WI38 (cell line): ENCODE measurements around the gene CLDN15.
A peak's percentile ranks its signal among the peaks of the same experiment; 100 is the strongest.
"Not testable (repeated sequence)": the region's sequence is repeated elsewhere in the genome, so short reads cannot be mapped to it uniquely, and the experiment has no call there.

Experiments
- H3K4me3 ChIP-seq: 2 replicates; pipeline ENCODE4 v1.5.1; 2011; ENCODE audit warnings: low read depth, mild to moderate bottlenecking, control low read depth, low read length
- TF ChIP-seq, protein P1 (sequence below): IDR thresholded peaks from 2 replicates; pipeline ENCODE4 v1.5.1; 2012; ENCODE audit warnings: low read depth, mild to moderate bottlenecking, control low read depth, low read length

CLDN15 gene

DNA sequence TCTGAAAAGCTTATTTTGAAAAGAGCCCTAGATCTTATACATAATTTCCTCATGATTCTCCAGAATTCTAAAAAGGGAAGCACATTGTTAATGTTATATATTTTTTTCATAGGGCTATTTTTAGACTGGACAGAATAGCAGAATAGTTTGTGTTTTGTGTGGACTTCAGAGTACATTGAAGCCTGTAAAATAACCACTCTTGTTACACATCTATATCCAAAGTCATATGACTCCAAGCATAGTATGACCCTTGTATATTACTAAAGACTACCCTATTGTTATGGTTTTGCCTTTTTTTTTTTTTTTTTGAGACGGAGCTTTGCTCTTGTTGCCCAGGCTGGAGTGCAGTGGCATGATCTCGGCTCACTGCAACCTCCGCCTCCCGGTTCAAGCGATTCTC, 33.4 kb upstream of the CLDN15 start:
- TF ChIP-seq, protein P1, sequence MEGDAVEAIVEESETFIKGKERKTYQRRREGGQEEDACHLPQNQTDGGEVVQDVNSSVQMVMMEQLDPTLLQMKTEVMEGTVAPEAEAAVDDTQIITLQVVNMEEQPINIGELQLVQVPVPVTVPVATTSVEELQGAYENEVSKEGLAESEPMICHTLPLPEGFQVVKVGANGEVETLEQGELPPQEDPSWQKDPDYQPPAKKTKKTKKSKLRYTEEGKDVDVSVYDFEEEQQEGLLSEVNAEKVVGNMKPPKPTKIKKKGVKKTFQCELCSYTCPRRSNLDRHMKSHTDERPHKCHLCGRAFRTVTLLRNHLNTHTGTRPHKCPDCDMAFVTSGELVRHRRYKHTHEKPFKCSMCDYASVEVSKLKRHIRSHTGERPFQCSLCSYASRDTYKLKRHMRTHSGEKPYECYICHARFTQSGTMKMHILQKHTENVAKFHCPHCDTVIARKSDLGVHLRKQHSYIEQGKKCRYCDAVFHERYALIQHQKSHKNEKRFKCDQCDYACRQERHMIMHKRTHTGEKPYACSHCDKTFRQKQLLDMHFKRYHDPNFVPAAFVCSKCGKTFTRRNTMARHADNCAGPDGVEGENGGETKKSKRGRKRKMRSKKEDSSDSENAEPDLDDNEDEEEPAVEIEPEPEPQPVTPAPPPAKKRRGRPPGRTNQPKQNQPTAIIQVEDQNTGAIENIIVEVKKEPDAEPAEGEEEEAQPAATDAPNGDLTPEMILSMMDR = no peak

GRCh38 chr7:101269664-101270063, 32.1 kb upstream of the CLDN15 start:
- no peak overlapping the region for H3K4me3 ChIP-seq
- TF ChIP-seq, protein P1 = no peak

More for the DNA sequence above, 33.4 kb upstream of the CLDN15 start:
- no peak overlapping the region for H3K4me3 ChIP-seq

- TF ChIP-seq, protein P1 = no peak
Observed at GRCh38 chr7:101265622-101266516, 28.3 kb upstream of the CLDN15 start.

DNA sequence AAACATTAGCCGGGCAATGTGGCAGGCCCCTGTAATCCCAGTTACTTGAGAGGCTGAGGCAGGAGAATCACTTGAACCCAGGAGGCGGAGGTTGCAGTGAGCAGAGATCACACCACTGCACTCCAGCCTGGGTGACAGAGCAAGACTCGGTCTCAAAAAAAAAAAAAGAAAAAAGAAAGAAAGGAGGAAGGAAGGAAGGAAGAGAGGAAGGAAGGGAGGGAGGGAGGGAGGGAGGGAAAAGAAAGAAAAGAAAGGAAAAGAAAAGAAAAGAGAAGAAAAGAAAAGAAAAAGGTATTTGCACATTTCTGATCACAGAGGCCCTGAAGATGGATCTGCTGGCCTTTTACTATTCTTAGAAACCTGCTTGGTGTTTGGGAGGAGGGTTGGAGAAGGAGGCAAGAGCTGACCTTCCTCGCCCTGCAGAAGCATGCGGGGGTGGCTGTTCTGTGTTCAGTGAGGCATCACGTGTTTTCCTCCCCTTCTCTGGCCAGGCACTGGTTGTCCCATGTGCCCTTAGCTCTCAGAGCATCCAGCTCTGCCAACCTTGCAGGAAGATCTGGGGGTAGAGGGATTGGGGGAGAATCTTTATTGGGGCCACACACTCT, 26.6 kb upstream of the CLDN15 start:
- H3K4me3 ChIP-seq = not testable (repeated sequence)

More at GRCh38 chr7:101265622-101266516, 28.3 kb upstream of the CLDN15 start:
- no peak overlapping the region for H3K4me3 ChIP-seq

- no peak overlapping the region for H3K4me3 ChIP-seq
- TF ChIP-seq, protein P1 = no peak
Observed at GRCh38 chr7:101258243-101258731, 20.7 kb upstream of the CLDN15 start.

DNA sequence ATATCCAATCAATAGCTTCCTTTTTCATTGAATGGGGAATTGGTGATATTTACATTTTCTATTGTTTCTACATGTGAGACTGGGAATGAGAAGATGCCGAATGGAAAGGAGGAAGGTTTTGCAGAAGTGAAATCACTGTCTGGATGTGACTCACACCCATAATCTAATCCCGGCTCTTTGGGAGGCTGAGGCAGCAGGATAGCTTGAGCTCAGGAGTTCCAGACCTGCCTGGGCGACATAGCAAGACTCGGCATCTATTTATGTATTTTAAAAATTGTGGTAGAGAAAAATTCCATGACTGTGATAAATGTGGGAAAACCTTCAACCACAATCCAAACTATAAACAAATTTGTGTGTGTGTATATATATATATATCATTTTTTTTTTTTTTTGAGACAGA, 18.2 kb upstream of the CLDN15 start:
- TF ChIP-seq, protein P1 = no peak
- H3K4me3 ChIP-seq = no peak overlapping the region

DNA sequence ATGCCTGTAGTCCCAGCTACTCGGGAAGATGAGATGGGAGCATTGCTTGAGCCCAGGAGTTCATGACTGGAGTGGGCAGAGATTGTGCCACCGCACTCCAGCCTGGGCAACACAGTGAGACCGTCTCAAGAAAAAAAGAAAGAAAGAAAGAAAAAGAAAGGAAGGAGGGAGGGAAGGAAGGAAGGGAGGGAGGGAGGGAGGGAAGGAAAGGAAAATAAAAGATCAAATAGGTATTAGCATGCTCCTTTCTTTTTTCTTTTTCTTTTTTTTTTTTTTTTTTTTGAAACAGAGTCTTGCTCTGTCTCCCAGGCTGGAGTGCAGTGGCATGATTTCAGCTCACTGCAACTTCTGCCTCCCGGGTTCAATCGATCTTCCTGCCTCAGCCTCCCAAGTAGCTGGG, 15.6 kb upstream of the CLDN15 start:
- not testable (repeated sequence) for H3K4me3 ChIP-seq

DNA sequence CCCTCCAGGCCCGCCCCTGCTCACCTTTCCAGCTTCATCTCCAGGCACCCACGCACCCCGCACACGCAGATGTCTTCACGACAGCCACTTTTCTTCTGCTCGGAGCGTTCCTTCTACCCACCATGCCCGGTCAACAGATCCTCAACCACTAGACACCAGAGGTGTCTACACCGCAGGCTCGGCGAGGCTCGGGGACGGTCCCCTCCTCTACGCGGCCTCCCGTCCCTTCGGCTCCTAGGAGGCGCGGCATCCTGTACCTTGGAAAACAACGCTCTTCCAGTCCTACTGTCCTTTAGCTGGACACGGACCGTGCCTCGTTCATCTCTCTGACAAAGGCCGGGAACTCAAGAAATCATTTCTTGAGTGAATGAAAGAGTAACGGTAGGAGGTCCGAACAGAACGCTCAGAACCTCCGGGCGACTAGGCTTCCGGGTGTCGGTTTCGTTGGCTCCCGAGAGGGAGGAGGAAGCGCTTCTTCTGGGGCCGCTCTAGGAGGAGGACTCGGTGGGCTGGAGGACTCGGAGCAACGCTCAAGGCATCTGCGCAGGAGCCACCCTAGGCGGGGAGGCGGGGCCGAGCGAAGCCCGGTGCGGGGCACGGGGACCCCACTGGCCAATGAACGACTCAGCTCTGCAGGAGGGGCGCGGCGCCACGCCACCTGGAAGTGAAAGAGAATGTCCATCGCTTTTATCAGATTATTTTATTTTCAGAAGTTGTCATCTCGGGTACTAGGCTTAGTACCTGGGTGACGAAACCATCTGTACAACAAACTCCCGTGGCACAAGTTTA, 14.5 kb upstream of the CLDN15 start:
- peak overlapping the region; percentile 91 for H3K4me3 ChIP-seq
- TF ChIP-seq, protein P1 = no peak
